Endodermal cell (in vitro differentiated cells): Measurements from ENCODE around the gene AGBL3. TPM values are rescaled to one million over a fixed set of nuclear protein-coding genes. Genes with fewer than 3 reads are reported as not detected.

Source experiments
- DNase-seq: peaks from one replicate; pipeline ENCODE4 v3.0.0-alpha.2; 2017
- H3K27ac ChIP-seq: 2 replicates; pipeline ENCODE4 v1.5.1; 2013; ENCODE audit warnings: mild to moderate bottlenecking, low read depth, low read length, moderate library complexity
- H3K27me3 ChIP-seq: 2 replicates; pipeline ENCODE4 v1.6.1; 2013; ENCODE audit warnings: mild to moderate bottlenecking, low read length, moderate library complexity; ENCODE audit not compliant: insufficient read depth, control insufficient read depth, poor library complexity, severe bottlenecking
- H3K36me3 ChIP-seq: 2 replicates; pipeline ENCODE4 v1.7.0; 2013; ENCODE audit warnings: mild to moderate bottlenecking, low read length, moderate library complexity; ENCODE audit not compliant: control insufficient read depth, insufficient read depth
- H3K4me1 ChIP-seq: one replicate; pipeline ENCODE4 v1.7.0; 2013; ENCODE audit warnings: low read length; ENCODE audit not compliant: control insufficient read depth, insufficient read depth
- H3K4me3 ChIP-seq: 2 replicates; pipeline ENCODE4 v1.5.1; 2013; ENCODE audit warnings: mild to moderate bottlenecking, low read length, moderate library complexity
- H3K9ac ChIP-seq: 2 replicates; pipeline ENCODE4 v1.6.1; 2013; ENCODE audit warnings: mild to moderate bottlenecking, low read length, moderate library complexity; ENCODE audit not compliant: poor library complexity, severe bottlenecking; ENCODE audit errors: extremely low read depth
- H3K9me3 ChIP-seq: 2 replicates; pipeline ENCODE4 v1.6.1; 2013; ENCODE audit warnings: mild to moderate bottlenecking, low read length, moderate library complexity; ENCODE audit not compliant: control insufficient read depth
- H3K27ac Mint-ChIP-seq: 2 replicates; pipeline ENCODE4 v1.8.0; 2020; ENCODE audit warnings: mixed read lengths
- H3K27me3 Mint-ChIP-seq: 2 replicates; pipeline ENCODE4 v1.8.0; 2021; ENCODE audit warnings: mild to moderate bottlenecking, mixed read lengths; ENCODE audit not compliant: insufficient read depth
- H3K36me3 Mint-ChIP-seq: 2 replicates; pipeline ENCODE4 v1.8.0; 2020; ENCODE audit warnings: low read depth, mixed read lengths
- H3K4me1 Mint-ChIP-seq: 2 replicates; pipeline ENCODE4 v1.8.0; 2020; ENCODE audit warnings: mixed read lengths
- H3K4me3 Mint-ChIP-seq: 2 replicates; pipeline ENCODE4 v1.8.0; 2020; ENCODE audit warnings: mild to moderate bottlenecking, moderate library complexity, mixed read lengths
- H3K9me3 Mint-ChIP-seq: 2 replicates; pipeline ENCODE4 v1.8.0; 2020; ENCODE audit warnings: mild to moderate bottlenecking, mixed read lengths
- WGBS, 2 experiments: methylation state at CpG; one replicate each; pipeline versions ENCODE4 v1.1.5 to v1.1.7; 2013; ENCODE audit warnings: missing lambda C conversion rate in 2 of 2, mixed read lengths in 1 of 2; ENCODE audit not compliant: insufficient coverage in 1 of 2, insufficient read length in 1 of 2; 5-methylcytosine and 5-hydroxymethylcytosine counted together
- total RNA-seq, 2 donors: library from RNA; stranded (reverse); fragmentation: NEBNext Ultra II Directional in 1 of 2; extraction: Animal tissue kit (Norgen Biotek cat#: 25700) in 1 of 2; gene quantifications; 2 replicates in 1 of 2; 3 replicates in 1 of 2; pipeline ENCODE4 v1.2.1, GENCODE V29; 2021
- TF ChIP-seq, protein P1 (sequence below): fragments of 200-600 bp; sonication (generic); conservative IDR thresholded peaks from 2 replicates; pipeline ENCODE4 v1.5.0; 2021; ENCODE audit warnings: antibody characterized with exemption, mild to moderate bottlenecking

The AGBL3 gene
- total RNA-seq, 2 donors from 2014 or later = 2.6 to 5.0 TPM

GRCh38 chr7:135158874-135159273 lies 172.6 kb downstream of the AGBL3 start:
- Mint-ChIP-seq H3K4me3 (no peak overlapping the region), H3K27ac (no peak overlapping the region), H3K9me3 (peaks cover 54% of the 10 kb centered on the region), H3K27me3 (no peaks in the 10 kb centered on the region), H3K4me1 (peaks cover 16% of the 10 kb centered on the region), H3K36me3 (peaks cover 66% of the 10 kb centered on the region)
- DNase-seq = no peak
- peaks cover 46% of the 10 kb centered on the region for H3K9me3 ChIP-seq
- 92 to 94% methylated on average over 4 to 6 of the region's 6 CpGs for WGBS, 2 experiments
- H3K9ac ChIP-seq = no peak overlapping the region
- peaks cover 4% of the 10 kb centered on the region for H3K4me1 ChIP-seq
- H3K36me3 ChIP-seq = peaks cover 4% of the 10 kb centered on the region
- no peaks in the 10 kb centered on the region for H3K27me3 ChIP-seq
- H3K27ac ChIP-seq = no peak overlapping the region
- no peak overlapping the region for H3K4me3 ChIP-seq
- TF ChIP-seq, protein P1, sequence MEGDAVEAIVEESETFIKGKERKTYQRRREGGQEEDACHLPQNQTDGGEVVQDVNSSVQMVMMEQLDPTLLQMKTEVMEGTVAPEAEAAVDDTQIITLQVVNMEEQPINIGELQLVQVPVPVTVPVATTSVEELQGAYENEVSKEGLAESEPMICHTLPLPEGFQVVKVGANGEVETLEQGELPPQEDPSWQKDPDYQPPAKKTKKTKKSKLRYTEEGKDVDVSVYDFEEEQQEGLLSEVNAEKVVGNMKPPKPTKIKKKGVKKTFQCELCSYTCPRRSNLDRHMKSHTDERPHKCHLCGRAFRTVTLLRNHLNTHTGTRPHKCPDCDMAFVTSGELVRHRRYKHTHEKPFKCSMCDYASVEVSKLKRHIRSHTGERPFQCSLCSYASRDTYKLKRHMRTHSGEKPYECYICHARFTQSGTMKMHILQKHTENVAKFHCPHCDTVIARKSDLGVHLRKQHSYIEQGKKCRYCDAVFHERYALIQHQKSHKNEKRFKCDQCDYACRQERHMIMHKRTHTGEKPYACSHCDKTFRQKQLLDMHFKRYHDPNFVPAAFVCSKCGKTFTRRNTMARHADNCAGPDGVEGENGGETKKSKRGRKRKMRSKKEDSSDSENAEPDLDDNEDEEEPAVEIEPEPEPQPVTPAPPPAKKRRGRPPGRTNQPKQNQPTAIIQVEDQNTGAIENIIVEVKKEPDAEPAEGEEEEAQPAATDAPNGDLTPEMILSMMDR = no peak

DNA sequence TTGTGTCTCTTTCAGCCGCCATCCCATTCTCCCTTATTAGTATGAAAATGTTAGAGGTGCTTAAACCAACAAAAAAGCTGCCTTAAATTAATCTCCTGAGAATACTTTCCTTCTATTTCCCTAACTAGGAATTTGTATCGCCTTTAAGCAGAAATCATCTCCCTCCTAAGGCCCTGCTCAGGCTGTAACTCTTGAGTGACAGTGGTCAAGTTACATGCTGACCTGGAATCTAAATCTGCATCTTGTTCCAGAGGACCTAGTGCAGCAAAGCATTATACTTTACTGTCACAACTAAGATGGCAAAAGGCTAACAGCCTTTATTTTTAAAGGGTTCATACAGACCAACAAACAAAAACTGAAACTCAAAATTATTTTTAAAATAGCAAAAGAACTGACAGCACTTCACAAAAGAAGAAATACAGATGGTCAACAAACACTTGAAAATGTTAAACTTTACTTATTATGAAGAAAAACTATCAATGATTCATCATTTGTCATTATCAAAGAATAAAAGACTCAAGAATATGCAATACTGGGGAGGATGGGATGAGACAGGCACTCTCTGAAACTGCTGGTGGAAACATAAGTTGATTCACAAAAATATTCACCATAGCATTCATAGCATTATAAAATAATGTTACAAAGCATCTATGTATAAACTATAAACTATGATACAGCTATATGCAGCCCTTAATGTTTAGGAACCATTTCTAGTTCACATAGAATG lies 173.2 kb downstream of the AGBL3 start:
- Histone ChIP-seq H3K4me1 (peaks cover 4% of the 10 kb centered on the region), H3K4me3 (no peak overlapping the region), H3K27me3 (no peaks in the 10 kb centered on the region), H3K9ac (no peak overlapping the region), H3K36me3 (peaks cover 10% of the 10 kb centered on the region), H3K27ac (no peak overlapping the region), H3K9me3 (peaks cover 46% of the 10 kb centered on the region)
- DNase-seq = no peak
- peaks cover 16% of the 10 kb centered on the region for H3K4me1 Mint-ChIP-seq
- 78 to 90% methylated on average over 1 to 2 of the region's 2 CpGs for WGBS, 2 experiments
- H3K27me3 Mint-ChIP-seq = no peaks in the 10 kb centered on the region
- peaks cover 50% of the 10 kb centered on the region for H3K9me3 Mint-ChIP-seq
- TF ChIP-seq, protein P1 = no peak
- H3K4me3 Mint-ChIP-seq = no peak overlapping the region
- peaks cover 71% of the 10 kb centered on the region for H3K36me3 Mint-ChIP-seq
- H3K27ac Mint-ChIP-seq = no peak overlapping the region

- H3K9me3 ChIP-seq = peaks cover 40% of the 10 kb centered on the region
- 94 to 100% methylated on average over 2 to 5 of the region's 5 CpGs for WGBS, 2 experiments
- no peak for DNase-seq
- peaks cover 14% of the 10 kb centered on the region for H3K36me3 ChIP-seq
- H3K27ac Mint-ChIP-seq = peak overlapping the region; percentile 19
- no peak overlapping the region for H3K4me3 ChIP-seq
- H3K4me3 Mint-ChIP-seq = no peak overlapping the region
- H3K27me3 Mint-ChIP-seq = no peaks in the 10 kb centered on the region
- peaks cover 43% of the 10 kb centered on the region for H3K9me3 Mint-ChIP-seq
- H3K27me3 ChIP-seq = no peaks in the 10 kb centered on the region
- H3K27ac ChIP-seq = peak overlapping the region; percentile 42
- H3K36me3 Mint-ChIP-seq = peaks cover 77% of the 10 kb centered on the region
- peaks cover 16% of the 10 kb centered on the region for H3K4me1 Mint-ChIP-seq
- H3K9ac ChIP-seq = no peak overlapping the region
- peaks cover 4% of the 10 kb centered on the region for H3K4me1 ChIP-seq
- TF ChIP-seq, protein P1 = no peak
Measured at GRCh38 chr7:135160098-135160857, 174.0 kb downstream of the AGBL3 start.
